Peyer's patch (tissue), 4 donors: ENCODE data around the gene GNG7. TPM values are rescaled to one million over a fixed set of nuclear protein-coding genes. Genes with fewer than 3 reads are reported as not detected.
"Not testable (repeated sequence)": the region's sequence is repeated elsewhere in the genome, so short reads cannot be mapped to it uniquely, and the experiment has no call there.

Experiments used
- DNase-seq, 3 donors: peaks; one replicate each; pipeline ENCODE4 v3.0.0-alpha.2; 2017 to 2019
- H3K27ac ChIP-seq, 4 donors: fragments of 200-600 bp; sonication (generic); one replicate each; pipeline ENCODE4 v1.5.1; 2016 to 2019
- H3K27me3 ChIP-seq, 2 donors: fragments of 200-600 bp; sonication (generic); one replicate each; pipeline ENCODE4 v1.5.1; 2019
- H3K36me3 ChIP-seq, 3 donors: fragments of 200-600 bp; sonication (generic); one replicate each; pipeline ENCODE4 v1.5.1; 2016 to 2019
- H3K4me1 ChIP-seq, 4 donors: fragments of 200-600 bp; sonication (generic); one replicate each; pipeline ENCODE4 v1.5.1; 2016 to 2019
- H3K4me3 ChIP-seq, 4 donors: fragments of 200-600 bp; sonication (generic); 1 replicate in 3 of 4; 2 replicates in 1 of 4; pipeline ENCODE4 v1.5.1; 2016 to 2019; ENCODE audit warnings: mild to moderate bottlenecking in 1 of 4
- H3K9me3 ChIP-seq, 4 donors: fragments of 200-600 bp; sonication (generic); one replicate each; pipeline ENCODE4 v1.5.1; 2016 to 2019; ENCODE audit warnings: mild to moderate bottlenecking in 1 of 4
- POLR2A ChIP-seq, 2 donors: fragments of 450-650 bp; IDR thresholded peaks; one replicate each; pipeline ENCODE4 v1.5.1; 2017; ENCODE audit warnings: antibody characterized with exemption in 2 of 2, mild to moderate bottlenecking in 2 of 2, moderate library complexity in 2 of 2
- total RNA-seq, 4 donors: library from RNA; depleted of rRNA; stranded (reverse); fragments of >200 nt; gene quantifications; one replicate each; pipeline ENCODE4 v1.1.0, GENCODE V29; 2016
- TF ChIP-seq, protein P1 (sequence below), 6 experiments: fragments of 450-650 bp in 4 of 6; fragments of 200-600 bp in 2 of 6; sonication (generic) in 1 of 6; IDR thresholded peaks; one replicate each; pipeline ENCODE4 v1.5.1; 2017 to 2019; ENCODE audit warnings: antibody characterized with exemption in 6 of 6, mild to moderate bottlenecking in 3 of 6, moderate library complexity in 1 of 6

GNG7 gene
- total RNA-seq, 4 donors from 2014 or later: 1.2 to 14.9 (median 2.0) TPM

DNA sequence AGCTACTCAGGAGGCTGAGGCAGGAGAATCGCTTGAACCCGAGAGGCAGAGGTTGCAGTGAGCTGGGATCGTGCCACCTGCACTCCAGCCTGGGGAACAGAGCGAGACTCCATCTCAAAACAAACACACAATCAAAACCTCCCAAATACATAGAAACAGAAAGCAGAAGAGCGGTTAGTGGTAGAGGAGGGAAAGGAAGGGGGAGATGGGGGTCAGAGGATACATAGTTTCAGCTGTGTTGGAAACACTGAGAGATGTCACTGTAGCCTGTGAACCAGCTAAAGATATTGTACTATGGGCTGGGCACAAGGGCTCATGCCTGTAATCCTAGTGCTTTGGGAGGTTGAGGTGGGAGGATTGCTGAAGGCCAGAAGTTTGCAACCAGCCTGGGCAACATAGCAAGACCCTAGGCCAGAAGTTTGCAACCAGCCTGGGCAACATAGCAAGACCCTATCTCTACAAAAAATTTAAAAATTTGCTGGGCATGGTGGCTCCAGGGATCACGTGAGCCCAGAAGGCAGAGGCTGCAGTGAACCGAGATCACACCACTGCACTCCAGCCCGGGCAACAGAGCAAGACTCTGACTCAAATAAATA, 49.9 kb downstream of the GNG7 start:
- peak overlapping the region in 1 of 4 donors; percentile 38 for H3K27ac ChIP-seq
- DNase-seq: no peak
- H3K4me3 ChIP-seq: no peak overlapping the region
- H3K36me3 ChIP-seq: no peaks in the 10 kb centered on the region
- no peaks in the 10 kb centered on the region for H3K27me3 ChIP-seq
- no peaks in the 10 kb centered on the region for H3K9me3 ChIP-seq
- no peak for TF ChIP-seq POLR2A (IDR thresholded peaks at IDR 0.05)
- TF ChIP-seq, protein P1, sequence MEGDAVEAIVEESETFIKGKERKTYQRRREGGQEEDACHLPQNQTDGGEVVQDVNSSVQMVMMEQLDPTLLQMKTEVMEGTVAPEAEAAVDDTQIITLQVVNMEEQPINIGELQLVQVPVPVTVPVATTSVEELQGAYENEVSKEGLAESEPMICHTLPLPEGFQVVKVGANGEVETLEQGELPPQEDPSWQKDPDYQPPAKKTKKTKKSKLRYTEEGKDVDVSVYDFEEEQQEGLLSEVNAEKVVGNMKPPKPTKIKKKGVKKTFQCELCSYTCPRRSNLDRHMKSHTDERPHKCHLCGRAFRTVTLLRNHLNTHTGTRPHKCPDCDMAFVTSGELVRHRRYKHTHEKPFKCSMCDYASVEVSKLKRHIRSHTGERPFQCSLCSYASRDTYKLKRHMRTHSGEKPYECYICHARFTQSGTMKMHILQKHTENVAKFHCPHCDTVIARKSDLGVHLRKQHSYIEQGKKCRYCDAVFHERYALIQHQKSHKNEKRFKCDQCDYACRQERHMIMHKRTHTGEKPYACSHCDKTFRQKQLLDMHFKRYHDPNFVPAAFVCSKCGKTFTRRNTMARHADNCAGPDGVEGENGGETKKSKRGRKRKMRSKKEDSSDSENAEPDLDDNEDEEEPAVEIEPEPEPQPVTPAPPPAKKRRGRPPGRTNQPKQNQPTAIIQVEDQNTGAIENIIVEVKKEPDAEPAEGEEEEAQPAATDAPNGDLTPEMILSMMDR (IDR thresholded peaks at IDR 0.05): no peak
- no peaks in the 10 kb centered on the region for H3K4me1 ChIP-seq

DNA sequence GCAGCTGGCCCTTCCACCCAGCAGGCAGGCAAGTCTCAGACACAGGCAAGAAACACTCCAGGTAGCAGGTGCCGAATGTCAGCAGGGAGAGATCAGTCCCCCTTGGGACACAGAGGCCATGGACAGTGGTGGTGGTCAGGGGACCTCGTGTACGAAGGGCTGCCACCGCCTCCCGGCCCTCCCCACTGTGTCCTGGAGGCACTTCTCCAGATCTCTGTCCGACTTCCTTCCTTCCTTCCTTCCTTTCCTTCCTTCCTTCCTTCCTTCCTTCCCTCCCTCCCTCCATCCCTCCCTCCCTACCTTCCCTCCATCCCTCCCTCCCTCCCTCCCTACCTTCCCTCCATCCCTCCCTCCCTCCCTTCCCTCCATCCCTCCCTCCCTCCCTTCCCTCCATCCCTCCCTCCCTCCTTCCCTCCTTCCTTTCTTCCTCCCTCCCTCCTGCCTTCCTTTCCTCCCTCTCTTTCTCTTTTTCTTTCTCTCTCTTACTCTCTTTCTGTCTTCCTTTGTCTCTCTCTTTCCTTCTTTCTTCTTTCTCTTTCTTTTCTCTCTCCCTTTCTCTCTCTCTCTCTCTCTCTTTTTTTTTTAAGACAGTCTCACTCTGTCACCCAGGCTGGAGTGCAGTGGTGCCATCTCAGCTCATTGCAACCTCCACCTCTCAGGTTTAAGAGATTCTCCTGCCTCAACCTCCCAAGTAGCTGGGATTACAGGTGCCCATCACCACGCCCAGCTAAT, 51.3 kb downstream of the GNG7 start:
- H3K27ac ChIP-seq: peak overlapping the region in 3 of 4 donors; percentile 31 to 43 (median 32)
- H3K9me3 ChIP-seq, DNase-seq, H3K4me3 ChIP-seq, H3K4me1 ChIP-seq, H3K27me3 ChIP-seq, H3K36me3 ChIP-seq: not testable (repeated sequence)

DNA sequence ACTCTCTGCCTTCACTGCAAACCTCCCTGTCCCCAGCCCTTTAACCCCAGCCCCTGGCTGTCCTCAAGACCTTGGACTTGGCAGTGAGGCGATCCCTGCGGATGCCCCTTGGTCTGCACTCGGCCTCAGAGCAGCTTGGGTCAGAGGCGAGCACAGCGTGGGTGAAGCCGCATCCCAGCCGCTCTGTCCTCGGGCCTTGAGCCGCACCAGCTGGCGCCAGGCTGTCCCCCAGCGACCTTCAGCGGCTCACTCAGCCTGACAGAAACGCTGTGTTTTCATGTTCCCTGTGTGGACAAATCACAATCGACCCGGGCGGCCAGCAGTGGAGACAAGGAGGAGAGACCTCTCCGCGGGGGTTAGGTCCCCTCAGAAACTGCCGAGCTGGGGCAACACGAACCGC, 52.0 kb downstream of the GNG7 start:
- no peaks in the 10 kb centered on the region for H3K9me3 ChIP-seq
- DNase-seq: no peak
- no peak overlapping the region for H3K4me3 ChIP-seq
- no peaks in the 10 kb centered on the region for H3K27me3 ChIP-seq
- TF ChIP-seq, protein P1 (IDR thresholded peaks at IDR 0.05): no peak
- no peak for TF ChIP-seq POLR2A (IDR thresholded peaks at IDR 0.05)
- H3K4me1 ChIP-seq: peaks cover 0 to 3% (median 0%) of the 10 kb centered on the region in 4 donors
- H3K27ac ChIP-seq: peak overlapping the region in 3 of 4 donors; percentile 31 to 43 (median 32)
- no peaks in the 10 kb centered on the region for H3K36me3 ChIP-seq

DNA sequence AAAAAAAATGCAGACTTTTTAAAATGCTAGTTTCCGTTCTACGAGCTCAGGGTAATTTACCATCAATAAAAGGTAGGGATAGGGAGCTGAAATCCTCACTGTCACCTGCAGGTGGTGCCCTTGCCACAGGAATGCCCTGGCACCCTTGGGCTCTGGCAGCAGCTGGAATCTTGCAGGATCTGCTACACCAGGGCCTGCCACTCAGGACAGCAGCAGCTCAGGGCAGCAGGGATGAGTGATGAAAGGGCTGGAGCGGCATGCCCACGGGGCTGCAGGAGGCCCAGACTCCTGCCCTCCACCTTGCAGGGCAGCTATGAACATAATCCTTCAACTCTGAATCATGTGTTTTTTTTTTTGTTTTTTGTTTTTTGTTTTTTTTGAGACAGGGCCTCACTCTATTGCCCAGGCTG, 54.0 kb downstream of the GNG7 start:
- no peaks in the 10 kb centered on the region for H3K27me3 ChIP-seq
- H3K36me3 ChIP-seq: no peaks in the 10 kb centered on the region
- peaks cover 0 to 3% (median 0%) of the 10 kb centered on the region in 4 donors for H3K4me1 ChIP-seq
- DNase-seq: peak; percentile 76 to 89 (median 83)
- peak overlapping the region in 1 of 4 donors; percentile 52 for H3K27ac ChIP-seq
- no peak for TF ChIP-seq POLR2A (IDR thresholded peaks at IDR 0.05)
- TF ChIP-seq, protein P1 (IDR thresholded peaks at IDR 0.05): peak; percentile 80 to 98 (median 94)
- no peaks in the 10 kb centered on the region for H3K9me3 ChIP-seq
- no peak overlapping the region for H3K4me3 ChIP-seq

DNA sequence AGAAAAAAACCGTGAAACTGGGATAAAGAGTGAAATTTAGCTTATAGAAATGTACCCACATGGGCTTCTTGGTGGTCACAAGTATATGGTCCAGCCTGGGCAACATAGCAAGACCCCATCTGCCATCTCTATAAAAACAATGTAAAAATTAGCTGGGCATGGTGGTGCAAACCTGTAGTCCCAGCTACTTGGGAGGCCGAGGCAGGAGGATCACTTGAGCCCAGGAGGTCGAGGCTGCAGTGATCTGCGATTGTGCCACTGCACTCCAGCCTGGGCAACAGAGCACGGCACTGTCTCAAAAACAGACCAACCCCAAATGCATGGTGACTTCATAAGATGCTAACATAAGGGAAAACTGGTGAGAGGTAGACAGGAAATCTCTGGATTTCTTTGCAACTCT, 54.4 kb downstream of the GNG7 start:
- H3K4me3 ChIP-seq: no peak overlapping the region
- no peak overlapping the region for H3K27ac ChIP-seq
- H3K9me3 ChIP-seq: no peaks in the 10 kb centered on the region
- no peaks in the 10 kb centered on the region for H3K36me3 ChIP-seq
- peaks cover 0 to 3% (median 0%) of the 10 kb centered on the region in 4 donors for H3K4me1 ChIP-seq
- no peaks in the 10 kb centered on the region for H3K27me3 ChIP-seq
- no peak for TF ChIP-seq POLR2A (IDR thresholded peaks at IDR 0.05)
- TF ChIP-seq, protein P1 (IDR thresholded peaks at IDR 0.05): no peak
- no peak for DNase-seq

DNA sequence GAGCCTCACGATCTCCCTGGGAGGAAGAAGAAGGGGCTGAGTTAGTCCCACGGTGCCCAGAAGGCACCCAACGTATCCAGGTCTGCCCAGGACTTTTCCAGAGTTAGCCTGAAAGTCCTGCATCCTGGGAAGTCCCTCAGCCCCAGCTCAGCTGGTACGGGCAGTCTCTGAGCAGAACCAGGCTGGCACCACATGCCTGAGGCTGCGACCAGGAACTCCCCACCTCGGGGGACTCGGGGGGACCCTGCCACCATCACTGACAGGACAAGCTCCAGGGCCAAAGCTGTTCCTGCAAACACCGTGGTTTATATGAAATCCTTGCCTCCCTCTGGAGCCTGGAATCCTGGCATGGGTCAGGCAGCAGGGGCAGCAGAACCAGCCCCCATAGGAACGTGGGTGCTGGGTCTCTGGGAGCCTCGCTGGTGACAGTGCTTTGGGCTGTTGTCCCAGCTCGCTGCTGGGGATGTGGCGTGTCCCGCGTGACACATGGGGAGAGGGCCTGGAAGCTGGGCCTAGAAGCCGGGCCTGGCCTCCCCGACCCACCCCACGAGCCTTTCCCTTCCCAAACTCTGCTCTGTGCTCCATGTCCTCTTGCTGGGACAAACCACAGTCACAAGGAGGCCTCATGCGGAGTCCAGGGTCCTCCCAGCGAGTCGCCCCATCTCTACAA, 55.5 kb downstream of the GNG7 start:
- H3K36me3 ChIP-seq: no peaks in the 10 kb centered on the region
- no peaks in the 10 kb centered on the region for H3K9me3 ChIP-seq
- H3K27ac ChIP-seq: no peak overlapping the region
- H3K4me1 ChIP-seq: peaks cover 0 to 3% (median 0%) of the 10 kb centered on the region in 4 donors
- no peak for TF ChIP-seq POLR2A (IDR thresholded peaks at IDR 0.05)
- TF ChIP-seq, protein P1 (IDR thresholded peaks at IDR 0.05): no peak
- no peaks in the 10 kb centered on the region for H3K27me3 ChIP-seq
- H3K4me3 ChIP-seq: no peak overlapping the region
- no peak for DNase-seq
